GM19240 (cell line): ENCODE data around the gene CTNNA2.

Experiments used
- DNase-seq: peaks from one replicate; pipeline ENCODE4 v3.0.0; 2011; ENCODE audit warnings: low spot score; ENCODE audit not compliant: insufficient read length

Gene CTNNA2

DNA sequence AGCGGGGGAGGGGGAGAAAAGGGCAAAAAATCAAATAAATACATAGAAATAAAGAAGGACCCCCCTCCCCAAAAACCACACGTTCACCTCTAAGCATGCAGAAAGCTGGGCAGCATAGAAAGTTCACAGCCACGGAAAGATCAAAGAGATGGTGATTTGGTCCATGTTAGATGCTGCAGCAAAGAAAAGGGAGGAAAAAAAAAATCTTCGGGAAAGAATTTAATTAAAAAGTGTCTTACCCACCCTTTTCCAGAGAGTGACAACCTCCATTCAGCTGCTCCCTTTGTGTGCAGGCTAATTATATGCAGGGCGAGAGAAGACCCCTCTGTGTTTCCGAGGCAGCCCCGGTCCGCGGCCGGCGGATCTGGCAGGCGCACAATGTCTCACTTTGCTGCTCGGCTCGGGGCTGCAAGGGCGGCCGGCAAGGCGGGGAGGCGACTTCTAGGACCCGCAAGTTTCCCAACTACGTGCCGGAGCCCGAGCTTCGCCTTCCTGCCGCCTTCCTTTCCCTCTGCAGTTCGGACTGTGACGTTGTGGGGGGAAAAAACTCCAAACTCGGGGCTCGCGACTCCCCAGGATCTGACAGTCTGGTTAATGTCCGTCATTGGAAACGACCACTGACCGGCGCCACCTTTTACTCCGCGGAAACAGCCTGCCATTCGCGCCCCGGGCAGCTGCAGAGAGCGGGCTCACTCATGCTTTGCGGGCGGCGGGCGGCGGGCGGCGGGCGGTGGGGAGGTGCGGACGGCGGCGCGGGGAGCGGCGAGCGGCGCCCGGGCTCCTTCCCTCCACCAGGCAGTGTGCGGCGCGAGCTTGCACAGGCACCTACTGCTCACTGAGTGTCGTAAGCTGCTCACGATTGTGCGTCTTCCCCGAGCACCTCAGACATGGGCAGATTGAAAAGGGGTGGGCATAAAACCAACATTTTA lies 791.3 kb downstream of the CTNNA2 start, which contains the start of gene LRRTM1:
TSS of gene LRRTM1 (minus strand) at position 844 of the 929 bp plus-strand sequence. CDS start 933 bp downstream, outside the sequence.
- DNase-seq, result no peak

DNA sequence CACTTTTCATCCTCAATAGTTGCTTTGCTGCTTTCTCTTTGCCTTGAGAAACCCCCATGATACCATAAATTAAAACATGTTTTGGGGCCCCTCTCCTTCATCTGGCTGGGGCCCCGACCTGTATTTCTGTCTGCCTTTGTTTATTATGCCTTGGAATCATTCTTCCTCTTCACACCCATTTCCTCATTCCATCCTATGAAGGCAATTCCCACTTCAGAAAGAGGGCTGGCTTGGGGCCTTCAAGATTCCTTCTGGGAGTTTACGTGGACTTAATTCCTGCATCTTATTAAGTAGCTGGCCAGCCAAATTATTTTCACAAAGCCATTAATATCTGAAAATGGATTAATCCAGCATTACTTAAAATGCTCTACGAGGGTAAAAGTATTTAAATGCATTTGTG lies 798.5 kb downstream of the CTNNA2 start:
- DNase-seq, result no peak

DNA sequence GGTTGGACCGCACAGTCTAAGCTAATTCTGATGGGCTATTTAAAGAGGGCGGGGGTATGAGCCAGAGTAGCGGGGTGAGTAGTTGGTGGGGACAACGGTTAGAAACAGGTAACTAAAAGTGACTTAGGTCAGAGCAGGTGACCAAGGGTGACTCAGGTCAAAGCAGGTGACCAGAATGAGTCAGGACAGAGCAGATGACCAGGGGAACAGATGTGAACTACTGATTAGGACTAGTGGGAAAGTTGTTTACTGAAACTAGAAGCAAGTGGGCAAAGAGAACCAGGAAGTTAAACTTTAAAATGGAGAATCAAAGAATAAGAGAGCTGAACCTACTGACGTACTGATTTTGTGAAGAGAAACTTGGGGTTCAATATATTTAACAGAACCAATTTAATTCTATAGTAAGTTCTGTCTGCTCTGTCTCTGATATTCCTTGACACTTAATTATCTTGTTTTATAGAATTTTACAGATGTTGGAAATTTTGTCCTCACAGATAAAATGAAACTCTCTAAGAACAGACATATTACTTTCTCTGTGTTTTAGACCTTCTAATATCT lies 799.5 kb downstream of the CTNNA2 start:
- DNase-seq, result no peak

DNA sequence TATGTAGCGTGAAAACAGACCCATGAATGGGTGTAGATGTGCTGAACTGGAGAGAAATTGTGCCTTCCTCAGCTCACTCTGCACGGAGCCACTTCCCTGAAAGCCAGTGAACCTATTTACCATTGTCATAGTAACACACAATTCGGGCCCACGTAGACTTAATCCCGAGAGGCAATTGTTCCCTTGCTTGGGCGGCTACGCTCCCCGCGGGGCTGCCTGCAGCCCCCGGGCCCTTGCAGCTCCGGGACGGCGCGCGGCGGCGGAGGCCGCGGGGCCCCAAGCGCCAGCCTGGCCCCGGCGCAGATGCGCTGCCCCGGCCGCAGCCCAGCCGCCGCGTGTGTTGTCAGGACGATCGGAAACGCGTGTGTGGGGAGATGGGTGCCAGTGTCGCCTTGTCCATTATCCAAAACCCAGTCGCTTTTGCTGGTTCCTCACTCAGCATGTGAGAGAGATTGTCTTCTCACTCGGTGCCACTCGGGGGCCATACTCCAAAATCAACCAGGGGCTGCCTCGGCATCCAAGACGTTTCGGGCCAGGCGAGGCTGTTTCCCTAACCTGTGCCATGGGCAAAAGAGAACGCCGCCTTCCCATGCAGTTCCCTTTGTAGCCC lies 809.6 kb downstream of the CTNNA2 start:
- no peak for DNase-seq

DNA sequence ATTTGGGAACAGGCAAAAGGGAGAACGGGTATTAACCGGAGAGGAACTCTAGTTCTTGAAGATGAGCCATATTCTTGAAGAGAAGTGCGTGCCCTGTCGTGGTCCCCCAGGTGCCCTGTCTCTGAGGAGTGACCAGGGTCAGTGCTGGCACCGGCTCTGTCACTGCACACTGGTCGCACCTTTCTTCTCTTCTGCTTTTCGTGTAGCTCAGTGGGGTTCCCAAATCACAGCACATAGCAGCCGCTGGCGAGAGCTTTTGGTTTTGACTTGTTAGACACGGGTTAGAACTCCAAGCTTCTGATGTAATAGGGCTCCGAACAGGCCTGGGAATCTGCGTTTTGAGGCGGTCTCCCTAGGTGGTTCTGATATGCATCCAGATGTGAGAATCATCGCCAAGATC lies 810.1 kb downstream of the CTNNA2 start:
- no peak for DNase-seq

DNA sequence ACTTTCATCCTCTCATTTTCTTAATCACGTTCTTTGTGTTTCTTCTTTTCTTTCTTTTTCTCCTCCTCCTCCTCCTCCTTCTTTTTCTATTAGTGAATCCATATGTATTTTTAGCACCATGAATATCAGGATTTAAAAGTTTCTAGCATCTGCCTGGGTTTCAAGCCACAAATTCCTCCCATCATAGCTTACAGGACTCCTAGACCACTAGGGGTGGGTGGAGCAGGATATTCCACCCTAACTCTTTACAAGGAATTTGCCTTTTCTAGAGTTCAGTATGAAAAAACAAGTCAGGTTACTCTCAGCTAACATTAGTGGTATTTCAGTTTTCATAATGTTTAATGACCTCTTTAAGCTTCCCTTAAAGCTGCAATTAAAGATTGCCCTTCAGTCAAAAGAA lies 810.8 kb downstream of the CTNNA2 start:
- no peak for DNase-seq

DNA sequence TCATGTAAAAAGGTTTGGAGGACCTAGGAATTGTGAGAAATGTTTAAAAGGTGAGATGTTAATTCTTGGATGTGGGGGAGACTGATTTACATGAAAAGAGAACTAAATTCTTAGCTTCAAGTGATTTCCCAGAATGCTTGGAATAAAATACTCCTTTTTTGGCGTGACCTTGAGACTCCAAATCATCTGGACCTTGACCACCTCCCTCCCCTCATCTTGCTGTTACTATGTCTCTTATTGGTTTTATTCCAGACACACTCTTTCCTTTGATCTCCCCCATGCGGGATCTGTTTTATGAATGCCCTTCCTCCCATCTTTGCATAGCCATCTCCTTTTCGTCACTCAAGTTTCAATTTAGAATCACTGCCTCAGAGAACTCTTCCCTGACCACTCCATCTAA lies 811.7 kb downstream of the CTNNA2 start:
- no peak for DNase-seq

DNA sequence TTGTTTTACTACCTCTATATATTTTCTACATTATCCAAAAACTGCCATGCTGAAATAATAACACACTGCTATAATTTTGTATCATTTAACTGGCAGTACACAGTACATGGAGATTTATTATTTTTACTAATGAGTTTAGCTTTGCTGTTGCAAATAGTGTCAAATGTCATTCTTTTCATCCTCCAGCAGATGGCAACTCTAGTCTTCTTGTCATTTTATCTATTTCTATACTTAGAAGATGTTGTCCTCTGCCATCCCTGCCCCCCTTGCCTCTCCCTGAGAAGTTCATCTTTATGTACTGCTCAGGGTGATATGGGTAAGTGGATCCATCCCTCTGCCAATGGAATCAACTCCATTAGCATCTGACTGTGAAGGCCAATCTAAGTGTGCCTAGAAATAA lies 813.4 kb downstream of the CTNNA2 start:
- DNase-seq, result no peak

DNA sequence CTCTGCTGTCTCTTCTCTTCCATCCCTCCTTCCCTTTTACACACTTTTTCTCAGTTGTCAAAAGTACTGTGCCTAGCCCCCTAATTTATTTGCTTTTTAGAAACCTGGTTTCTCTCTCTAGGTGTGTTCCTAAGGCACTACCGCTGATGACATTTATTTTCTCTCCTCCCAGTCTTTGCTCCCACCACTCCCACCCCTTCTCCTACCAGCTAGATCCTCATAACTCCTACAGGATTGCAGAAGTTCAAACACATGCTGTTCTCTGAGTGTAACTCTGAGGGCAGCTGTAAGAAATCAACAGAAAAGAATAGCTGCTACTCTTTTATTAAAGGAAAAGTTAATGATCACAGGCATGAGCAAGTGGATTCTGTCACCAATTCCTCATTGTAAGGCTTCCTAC lies 814.0 kb downstream of the CTNNA2 start:
- no peak for DNase-seq

DNA sequence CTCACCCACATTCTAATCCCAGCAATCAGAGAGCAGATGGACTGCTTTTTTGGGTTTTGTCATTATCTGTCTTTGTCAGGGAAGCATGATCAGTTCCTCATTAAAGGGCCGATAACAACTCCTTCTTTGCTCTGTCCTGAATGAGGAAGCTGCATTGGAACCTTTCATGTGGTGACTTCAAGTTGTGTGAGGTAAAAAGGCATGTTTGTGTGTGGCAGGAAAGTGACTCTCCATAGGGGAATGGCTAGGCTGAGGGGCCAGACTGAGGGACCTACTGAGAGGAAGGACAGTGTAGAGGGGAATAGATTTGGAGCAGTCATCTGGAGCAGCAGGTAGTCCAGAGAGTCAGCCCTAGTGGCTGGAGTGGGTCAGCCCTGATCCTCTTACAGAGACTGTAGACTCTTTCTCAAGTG lies 815.3 kb downstream of the CTNNA2 start:
- DNase-seq, result no peak

DNA sequence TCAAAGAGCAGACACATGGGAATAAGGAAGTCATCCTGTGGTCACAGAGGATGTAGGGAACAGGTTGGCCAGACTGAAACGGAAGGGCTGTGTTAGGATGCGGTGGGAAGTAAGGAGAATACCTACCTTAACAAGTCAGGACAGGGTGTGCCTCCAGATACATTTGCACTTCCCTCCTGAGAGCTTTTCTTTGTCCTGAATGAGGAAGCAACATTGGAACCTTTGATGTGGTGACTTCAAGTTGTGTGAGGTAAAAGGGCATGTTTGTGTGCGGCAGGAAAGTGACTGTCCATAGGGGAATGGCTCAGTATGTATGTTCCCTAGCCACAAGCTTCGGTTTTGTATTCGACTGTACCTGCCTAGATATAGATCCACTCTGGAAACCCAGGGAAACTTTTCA lies 816.6 kb downstream of the CTNNA2 start:
- no peak for DNase-seq

DNA sequence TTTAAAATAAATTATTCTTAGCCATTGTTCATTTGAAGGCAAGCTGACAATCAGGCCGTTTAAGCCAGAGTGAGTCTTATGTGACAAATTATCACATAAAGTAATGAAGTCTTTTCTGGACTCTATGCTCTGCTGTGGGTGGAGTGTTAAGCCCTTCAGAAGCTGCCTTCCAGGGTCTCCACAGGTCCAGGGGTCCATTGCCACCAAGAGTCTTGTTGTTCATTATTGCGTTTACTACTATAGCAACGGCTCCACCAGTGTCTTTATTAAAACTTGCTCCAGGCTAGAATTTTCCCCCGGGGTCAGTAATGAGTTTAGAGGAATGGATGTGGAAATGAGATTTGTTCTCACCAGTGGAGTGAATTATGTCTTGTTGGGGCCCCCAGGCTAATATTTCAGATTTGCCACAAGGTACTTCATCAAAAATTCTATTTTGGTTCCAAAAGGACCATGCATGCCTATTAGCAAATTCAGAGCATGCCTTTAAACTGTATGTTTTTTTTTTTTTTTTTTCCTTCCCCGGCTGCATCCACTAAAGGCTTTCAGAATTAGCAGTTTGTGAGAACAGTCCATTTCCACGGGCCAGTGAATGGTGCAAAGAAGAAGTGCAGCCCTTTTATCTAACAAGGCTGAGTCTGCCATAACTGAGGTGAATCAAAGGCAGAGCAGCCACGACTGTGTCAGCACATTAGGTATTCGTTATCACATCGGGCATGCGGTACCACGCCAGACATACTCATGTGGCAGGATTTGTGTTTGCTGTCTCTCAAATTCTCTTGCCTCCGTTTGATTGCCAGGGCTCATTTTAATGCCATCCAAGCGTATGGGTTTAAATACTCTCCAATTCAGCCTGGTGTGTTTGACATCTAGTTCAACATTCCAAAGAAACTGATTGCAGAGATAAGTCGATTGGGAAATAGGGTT lies 817.9 kb downstream of the CTNNA2 start:
- no peak for DNase-seq

DNA sequence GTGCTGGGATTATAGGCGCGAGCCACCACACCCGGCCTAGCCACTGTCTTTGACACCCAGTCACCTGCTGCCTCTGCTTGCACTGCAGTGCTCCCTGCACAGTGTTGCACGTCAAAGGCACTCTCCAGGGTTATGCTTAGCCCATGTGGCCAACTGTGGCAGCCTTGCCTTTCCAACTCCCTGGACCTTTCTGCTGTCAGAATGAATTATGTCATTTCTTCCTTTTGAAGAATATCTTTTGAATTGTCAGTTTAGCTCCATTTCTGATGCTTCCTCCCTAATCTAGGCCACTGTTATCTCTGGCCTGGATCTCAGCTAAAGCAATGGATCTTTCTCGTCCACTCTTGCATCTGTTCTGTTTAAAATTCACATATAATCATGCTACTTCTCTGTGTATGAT lies 821.0 kb downstream of the CTNNA2 start:
- DNase-seq, result no peak

DNA sequence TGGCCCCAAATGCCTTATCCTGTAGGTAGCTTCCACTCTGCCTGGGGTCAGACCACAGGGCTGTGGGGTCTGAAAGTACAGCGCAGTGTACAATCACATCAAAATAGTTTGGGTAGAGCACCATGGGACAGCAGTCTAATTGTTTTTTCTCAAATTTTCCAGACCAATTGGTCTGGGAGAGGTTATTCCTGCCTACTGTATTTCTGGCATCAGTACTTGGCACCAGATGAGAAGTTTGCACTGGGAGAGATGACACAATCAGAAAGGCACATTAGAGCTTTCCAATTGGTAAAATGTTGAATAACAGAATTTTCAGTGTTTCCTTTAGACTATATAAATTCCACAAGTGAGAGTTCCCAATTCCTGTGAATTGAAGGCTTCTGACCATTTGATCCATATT lies 822.6 kb downstream of the CTNNA2 start:
- DNase-seq, result no peak

DNA sequence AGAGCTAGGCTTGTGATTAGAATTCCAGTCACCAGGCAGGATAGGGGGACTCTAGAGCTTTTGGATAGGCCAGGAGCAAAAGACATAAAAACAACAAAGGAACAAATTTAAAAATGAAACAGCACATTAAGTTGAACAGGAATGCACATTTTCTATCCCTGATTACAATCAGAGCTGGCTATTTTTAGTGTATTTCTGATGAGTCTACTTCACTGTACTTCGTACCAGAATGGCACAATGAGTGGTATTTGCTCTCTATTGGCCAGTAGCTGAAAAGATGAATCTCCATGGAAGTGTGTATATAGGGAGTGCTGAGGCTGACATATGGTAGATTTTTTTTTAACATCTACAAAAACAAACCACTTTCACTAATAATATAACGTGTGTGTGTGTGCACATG lies 825.9 kb downstream of the CTNNA2 start:
- no peak for DNase-seq

DNA sequence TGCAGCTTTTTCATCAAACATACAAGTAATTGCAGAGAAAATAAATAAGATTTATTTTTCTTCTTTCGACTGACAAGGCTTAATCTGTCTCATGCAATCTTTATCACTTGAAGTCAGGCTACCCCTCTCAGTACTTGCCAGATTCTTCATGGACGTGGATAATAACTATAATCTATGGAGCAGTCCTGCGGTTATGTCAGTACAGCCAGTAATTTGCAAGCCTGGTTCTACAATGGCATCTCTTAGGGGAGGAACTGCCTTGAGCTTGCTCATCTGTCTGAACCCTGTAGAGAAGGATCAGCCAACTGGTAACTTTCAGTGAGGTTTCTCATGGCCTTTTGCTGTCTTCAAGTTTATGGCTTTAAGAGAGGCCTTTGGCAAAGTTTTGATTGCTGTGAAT lies 827.2 kb downstream of the CTNNA2 start:
- DNase-seq, result no peak

DNA sequence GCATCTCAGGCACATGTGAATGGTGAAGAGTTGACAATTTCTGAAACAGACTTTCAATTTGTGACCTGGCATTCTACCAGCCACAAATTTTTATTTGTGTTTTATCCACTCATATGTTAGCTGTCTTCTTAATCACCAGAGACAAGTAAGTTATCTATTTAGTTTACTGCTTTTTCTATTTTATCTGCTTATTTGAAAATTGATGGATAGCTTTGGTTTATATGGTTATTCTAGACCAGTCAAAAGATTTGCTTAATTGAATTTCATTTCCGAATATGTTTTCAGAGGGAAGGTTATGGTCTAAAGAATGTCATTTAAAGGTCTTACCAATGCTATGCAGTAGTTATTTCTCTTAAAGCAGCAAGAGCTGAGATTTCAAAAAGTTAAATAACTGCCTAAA lies 835.2 kb downstream of the CTNNA2 start:
- no peak for DNase-seq

DNA sequence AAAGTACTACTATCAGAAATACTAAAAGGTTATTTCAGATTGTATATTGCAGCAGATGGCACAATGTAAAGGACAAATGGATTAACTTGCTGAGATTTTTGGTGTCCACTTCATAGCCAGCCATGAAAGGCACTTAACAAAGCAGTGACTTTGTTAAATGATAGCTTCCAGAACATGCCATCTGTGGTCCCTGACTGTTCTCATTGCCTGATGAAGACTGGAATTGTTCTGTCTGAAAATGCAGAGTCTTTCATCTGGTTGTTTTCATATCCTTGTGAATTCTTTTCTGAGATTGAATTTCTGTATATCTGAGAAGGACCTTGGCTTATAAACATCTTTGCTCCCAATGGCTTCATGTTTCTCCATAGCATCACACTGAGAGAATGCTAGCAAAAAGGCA lies 836.1 kb downstream of the CTNNA2 start:
- no peak for DNase-seq

DNA sequence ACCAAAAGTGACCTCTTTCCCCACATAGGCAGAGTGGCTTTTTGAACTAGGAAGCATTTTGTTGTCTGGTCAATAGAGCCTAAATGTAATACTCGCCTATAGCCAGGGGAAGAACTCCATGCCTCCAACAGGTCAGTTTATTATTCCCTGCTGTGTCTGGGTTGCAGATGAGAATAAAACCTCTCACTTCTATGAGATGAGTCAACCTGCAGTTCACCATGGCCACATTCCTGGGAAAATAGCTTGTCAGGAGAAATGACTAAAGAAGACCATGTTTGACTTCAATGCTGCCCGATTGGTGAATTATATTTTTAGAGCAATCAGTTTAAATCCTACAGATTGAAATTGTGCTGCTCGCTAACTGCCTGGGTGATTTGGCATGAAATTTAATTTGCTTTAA lies 838.4 kb downstream of the CTNNA2 start:
- no peak for DNase-seq

DNA sequence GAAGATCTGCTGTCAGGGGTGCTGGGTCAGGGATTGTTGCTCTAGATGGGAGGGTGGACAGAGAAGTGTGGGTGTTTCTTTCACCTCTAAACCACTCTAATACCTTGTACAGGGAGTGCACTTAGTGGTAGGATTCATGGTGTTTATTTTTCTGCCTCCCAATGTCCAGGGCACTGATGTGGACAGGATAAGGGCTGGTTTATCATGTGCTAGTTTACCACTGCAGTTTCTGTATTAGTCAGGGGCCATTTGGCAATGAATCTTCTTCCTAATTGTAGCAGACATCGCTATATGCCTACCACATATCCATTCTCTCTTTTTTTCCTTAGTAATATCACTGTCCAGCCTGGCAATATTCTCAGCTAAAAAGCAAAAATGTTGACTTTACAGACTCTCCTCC lies 842.0 kb downstream of the CTNNA2 start:
- no peak for DNase-seq

DNA sequence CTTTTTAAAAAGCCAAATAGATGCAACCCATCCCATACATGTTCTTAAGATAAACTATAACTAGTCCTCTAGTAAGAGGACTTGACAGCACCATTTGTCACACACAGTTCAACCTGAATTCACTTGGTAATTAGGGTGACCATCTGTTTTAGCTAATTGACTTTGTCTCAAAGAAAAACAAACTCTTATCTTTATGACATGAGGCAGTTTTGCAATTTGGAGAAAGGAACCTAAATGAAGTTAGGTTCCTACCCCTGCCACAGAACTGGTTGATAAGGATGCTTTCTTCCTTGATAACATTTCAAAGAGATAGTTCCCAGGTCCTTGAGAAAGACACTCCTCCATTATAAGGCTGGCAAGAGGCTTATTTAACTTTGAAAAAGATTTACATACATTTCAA lies 849.1 kb downstream of the CTNNA2 start:
- DNase-seq, result no peak

DNA sequence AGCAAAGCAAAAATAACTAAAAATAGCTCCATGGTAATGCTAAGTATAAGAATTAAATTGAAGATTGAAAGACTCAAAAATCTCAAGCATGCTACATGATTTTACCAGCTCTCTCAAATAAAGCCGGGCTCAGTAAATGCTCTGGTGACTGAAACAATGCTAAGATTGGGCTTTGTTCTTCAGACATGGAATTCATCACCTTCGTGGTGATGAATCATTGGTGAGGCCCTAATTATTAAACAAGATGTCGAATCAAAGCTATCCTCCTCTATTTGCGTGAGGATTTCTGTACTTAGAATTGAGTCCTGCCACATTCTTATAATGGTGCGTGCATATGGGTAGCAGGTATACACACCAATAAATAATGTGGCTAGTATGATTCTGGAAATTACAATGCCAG lies 850.5 kb downstream of the CTNNA2 start:
- no peak for DNase-seq
